HG02870 (cell line): ENCODE data around the gene NUP54.

ENCODE experiments used
- ATAC-seq: cut with Tn5 transposase; IDR thresholded peaks from one replicate; pipeline ENCODE4 v1.9.1; 2021; ENCODE audit warnings: mild to moderate bottlenecking, moderate library complexity; ENCODE audit not compliant: unreplicated experiment

Gene NUP54

DNA sequence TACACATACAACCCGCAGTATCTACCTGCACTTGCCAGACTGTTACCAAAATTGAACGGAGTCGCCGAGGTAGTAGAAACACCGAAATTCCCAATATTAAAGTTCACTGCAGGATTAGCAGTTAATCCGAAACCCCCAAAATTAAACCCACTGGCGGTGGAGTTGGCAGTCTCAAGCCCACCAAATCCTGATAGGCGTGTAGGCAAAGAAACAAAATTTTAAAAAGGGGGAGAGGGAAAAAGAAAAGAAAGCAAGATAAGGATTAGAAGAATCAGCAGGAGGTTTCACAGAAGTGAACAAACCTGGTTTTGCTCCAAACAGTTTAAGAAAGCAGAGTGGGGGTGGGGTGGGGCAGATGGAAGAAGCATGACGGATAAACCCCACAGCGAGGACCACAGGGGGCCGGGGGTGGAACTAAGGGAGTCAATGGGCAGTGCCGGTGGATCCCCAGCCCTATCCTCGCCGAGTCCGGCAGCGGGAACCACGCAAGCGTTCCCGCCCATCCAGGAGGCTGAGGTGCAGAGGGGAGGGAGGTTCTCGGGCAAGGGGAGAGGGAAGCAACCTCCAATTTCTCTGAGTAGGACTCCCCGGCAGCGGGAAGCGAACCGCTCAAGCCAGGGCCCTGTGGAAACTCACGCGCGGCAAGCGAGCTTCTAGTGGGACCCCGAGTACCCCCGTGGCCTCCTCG is 599 bp downstream of the NUP54 start:
- ATAC-seq = peak; percentile 43

GRCh38 chr4:76144546-76144945 is 3.7 kb downstream of the NUP54 start:
- no peak for ATAC-seq

- ATAC-seq = no peak
These were observed 7.0 kb downstream of the NUP54 start for GRCh38 chr4:76141241-76141640.

DNA sequence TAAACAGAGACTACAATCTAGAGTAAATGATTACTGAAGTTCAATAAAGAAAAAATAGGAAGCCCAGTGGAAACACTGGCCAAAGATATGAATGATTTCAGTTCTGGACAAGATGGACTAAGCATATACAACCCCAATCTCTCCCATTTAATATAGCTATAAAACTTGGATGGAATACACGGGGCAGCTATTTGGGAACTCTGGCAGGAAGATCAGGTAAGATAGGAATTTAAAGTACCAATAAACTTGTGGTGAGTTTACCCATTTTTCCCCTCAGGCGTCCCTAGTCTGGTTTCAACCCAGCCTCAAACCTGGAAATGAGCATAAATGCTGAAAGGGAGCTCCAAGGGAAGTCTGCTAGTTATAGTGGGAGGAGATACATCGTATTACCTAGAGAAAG is 20.4 kb downstream of the NUP54 start:
- no peak for ATAC-seq

DNA sequence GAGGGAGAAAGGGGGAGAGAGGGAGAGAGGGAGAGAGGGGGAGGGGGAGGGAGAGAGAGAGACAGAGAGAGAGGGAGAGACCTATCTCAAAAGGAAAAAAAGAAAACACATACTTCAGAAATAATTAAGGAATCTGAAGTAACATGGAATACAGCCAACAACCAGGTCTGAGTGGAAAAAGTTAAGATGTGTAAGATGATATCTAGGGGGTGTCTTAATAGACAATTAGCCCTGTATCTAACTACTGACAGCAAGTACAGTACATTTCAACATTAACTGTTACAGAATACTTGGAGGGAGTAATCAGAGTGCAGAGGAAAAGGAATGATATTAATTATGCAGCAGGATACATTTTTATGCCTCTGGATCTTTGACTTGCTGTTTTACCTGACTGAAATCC is 22.4 kb downstream of the NUP54 start:
- no peak for ATAC-seq

GRCh38 chr4:76120199-76120598 is 28.0 kb downstream of the NUP54 start:
- ATAC-seq = no peak

DNA sequence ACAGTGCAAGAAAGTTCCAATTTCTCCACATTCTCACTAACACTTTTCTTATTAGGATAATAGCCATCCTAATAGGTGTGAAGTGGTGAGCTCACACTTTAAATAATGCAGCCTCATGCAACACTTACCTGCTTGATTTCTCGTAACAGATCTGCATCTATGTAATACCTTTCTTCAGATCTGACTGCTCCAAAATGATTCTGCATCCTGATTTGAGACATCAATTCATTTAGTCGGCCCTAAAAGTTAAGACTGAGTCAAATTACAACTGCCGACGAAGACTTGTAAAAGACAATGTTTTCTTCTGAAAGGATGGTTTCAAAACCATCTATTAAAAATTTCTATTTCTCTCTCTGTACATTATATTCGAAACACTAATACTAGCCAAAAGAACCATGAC is 30.7 kb downstream of the NUP54 start:
- no peak for ATAC-seq

- ATAC-seq = no peak
These were observed 31.4 kb downstream of the NUP54 start for GRCh38 chr4:76116821-76117220.

GRCh38 chr4:76108467-76109181 is 39.6 kb downstream of the NUP54 start:
- ATAC-seq = no peak

GRCh38 chr4:76106442-76106841 is 41.8 kb downstream of the NUP54 start:
- no peak for ATAC-seq

- no peak for ATAC-seq
These were observed 42.5 kb downstream of the NUP54 start for GRCh38 chr4:76105652-76106051.

GRCh38 chr4:76096076-76096475 is 52.1 kb downstream of the NUP54 start:
- ATAC-seq = no peak

DNA sequence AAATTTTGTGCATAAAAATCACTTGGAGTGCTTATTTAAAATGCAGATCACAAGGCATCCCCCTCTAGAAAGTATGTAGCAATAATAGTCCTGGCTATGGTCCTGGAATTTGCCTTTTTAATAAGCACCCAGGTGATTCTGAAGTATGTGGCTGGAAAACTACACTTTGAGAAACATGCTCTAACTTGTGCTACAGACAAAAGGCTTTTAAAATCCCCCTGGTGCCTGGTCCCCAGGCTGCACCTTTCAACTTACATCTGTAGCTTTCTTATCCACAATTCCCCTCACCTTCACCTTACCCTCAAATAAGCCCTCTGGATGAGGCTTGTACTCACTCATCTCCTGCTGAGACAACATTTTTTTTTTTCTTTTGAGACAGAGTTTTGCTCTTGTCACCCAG is 52.6 kb downstream of the NUP54 start:
- no peak for ATAC-seq

DNA sequence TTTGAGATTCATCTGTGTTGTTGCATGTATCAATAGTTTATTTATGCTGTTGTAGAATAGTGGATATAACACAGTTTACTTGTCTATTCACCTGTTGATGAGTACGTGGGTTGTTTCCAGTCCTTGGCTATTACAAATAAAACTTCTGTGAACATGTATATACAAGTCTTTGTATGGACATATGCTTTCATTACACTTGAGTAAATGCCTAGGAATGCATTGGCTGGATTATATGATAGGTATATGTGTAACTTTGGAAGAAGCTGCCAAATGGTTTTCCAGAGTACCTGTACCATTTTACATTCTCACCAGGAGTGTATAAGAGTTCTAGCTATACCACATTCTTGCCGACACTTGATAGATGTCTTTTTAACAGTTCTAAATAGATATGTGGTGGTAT is 57.1 kb downstream of the NUP54 start:
- ATAC-seq = no peak

DNA sequence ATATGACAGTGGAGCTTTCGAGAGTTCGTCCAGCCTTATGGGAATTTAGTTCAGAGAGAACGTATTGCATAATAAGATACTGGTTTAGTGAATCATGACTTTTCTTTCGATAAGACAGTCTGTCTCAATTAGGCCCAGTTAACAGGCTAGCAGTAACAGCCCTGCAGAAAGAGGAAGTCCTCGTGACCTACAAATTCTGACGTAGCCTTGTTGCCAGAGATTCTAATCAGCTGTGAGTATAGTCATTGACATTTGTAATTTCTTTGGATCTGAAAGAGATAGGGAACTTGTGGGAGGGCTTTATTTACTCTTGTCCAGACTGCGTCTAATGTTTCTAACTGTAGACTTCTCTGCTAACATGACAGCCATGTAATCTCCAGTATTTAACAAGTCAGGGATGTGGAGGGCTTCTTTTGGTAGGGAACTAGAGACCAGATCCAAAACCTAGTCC is 57.9 kb downstream of the NUP54 start:
- peak; percentile 61 for ATAC-seq

GRCh38 chr4:76088719-76089118 is 59.5 kb downstream of the NUP54 start:
- no peak for ATAC-seq

GRCh38 chr4:76087007-76087769 is 61.0 kb downstream of the NUP54 start:
- no peak for ATAC-seq

DNA sequence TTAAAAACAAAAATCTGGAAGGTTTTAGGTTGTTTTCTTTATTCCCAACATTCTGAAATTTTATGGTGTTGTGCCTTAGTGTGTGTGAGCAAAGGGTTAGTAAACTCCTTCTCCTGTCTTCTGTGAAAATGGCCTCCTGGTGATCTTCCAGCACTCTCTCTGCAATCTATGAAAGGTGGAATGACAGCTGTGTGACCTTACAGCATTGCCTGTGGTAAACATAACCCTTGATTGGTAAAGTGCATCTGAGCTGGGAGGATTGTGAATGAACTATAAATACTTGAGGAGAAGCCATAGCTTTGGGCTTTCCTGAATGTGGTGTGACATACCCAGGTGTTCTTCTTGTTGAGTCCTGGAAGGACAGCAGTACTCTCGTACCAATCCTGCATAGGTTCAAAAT is 63.7 kb downstream of the NUP54 start:
- no peak for ATAC-seq

DNA sequence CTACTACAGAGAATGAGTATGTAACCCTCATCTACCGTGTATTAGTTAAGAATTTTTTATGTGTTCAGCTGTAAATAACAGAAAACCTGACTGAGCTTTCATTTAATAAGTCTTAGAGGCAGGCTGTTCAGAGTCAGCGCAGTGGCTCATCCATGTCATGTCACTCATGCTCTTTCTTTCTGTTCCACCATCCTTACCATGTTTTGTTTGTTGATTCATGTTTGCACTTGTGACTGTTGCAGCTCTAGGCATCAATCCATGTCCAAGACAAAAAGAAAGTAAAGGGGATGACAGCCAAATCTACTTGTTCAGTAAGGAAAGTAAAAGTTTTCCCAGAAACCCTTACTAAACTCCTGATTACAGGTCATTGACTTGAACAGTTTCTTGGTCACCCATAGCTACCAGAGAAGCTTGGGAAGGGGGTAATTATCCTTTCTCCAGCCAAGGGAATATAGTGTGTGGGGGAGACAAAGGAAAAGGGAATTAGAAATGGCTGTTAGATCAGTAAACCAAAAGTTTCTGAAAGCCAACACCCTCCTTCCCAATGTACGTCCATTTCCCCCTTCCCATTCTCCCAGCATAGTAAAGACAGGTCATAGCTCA is 64.7 kb downstream of the NUP54 start:
- ATAC-seq = no peak

GRCh38 chr4:76078033-76078613 is 70.1 kb downstream of the NUP54 start:
- no peak for ATAC-seq

DNA sequence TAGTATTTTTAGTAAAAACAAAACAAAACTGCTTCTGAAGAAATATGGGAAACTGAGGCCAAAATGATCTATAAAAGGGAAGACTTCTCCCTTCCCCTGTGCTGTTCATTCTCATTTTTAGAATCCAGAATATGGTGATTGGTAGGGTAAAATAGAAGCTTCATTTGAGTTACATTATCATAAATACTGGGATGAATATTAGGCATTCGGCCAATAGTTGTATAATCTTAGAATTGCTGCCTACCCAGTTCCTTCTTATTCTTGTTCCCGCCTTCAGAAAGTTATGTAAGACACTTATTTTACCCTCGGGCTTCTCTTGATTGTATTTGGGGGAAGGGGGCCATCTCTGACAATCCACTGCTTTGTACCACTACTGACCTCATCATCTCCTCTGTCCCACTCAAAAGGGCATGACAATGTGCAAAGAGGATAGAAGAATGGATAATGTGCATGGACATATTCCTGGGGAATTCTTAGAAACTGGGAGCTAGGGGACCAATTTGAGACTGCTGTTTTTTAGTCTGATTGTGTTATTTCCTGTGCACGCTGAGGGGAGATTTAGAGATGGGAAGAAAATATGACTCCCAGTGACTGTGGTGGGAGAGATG is 73.1 kb downstream of the NUP54 start:
- no peak for ATAC-seq
